NCI-H774 (cell line): ENCODE measurements around the gene RNF217.

Source experiments
- DNase-seq: peaks from one replicate; lab custom pipeline; 2025; lab: John Stamatoyannopoulos, UW

The RNF217 gene

DNA sequence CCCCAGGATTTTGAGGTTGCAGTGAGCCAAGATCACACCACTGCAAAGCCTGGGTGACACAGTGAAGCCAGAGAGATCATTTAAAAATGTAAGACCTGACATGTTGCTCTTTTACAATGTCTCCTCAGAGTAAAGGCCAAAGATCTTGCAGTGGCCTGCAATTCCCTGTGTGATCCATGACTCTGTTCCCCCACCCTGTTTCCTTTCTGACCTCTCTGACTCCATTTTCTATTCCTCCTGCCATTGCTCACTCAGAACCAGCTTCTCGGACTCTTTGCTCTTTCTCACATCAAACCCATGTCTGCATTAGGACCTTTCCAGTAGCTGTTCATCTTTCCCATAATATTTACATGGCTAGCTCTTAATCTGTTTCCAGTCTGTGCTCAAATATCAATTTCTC lies 28.8 kb downstream of the RNF217 start:
- DNase-seq: no peak

DNA sequence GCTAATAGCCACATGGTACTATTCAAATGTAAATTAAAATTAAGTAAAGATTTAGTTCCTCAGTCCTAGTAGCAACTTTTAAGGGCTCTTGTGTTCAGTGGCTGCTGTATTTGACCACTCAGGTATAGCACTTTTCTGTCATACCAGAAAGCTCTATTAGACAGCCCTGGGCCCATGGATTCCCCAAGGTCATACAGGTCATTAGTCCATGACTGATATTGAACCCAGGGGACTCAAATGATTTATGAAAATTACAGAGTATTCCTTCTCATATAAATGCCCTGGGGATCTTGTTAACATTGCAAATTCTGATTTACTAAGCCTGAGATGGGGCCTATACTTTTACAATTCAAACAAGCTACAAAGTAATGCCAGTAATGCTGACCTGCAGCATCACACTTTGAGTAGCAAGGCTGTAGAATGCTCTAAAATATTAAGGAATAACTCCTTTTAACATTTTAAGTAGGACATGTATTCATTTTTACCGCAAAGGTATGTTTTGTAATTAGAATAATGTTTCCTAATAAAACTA lies 29.6 kb downstream of the RNF217 start:
- DNase-seq: no peak

DNA sequence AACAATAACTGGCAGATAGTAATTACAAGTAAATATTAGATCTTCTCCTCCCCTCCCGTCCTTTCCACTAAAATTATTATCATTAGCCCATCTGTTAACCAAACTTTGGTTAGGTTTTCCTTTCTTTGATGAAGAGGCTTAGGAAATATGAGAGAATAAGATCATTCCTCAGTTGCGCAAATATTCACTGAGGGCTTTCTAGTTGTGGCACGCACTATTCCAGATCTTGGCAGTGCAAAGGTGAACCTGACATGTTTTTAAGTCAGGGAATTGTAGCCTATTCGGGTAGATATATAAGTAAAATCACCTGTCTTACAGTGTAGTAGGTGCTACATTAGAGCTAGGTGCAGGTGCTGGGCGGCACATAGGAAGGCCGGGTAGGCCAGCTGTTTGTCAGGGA lies 31.1 kb downstream of the RNF217 start:
- DNase-seq: no peak

DNA sequence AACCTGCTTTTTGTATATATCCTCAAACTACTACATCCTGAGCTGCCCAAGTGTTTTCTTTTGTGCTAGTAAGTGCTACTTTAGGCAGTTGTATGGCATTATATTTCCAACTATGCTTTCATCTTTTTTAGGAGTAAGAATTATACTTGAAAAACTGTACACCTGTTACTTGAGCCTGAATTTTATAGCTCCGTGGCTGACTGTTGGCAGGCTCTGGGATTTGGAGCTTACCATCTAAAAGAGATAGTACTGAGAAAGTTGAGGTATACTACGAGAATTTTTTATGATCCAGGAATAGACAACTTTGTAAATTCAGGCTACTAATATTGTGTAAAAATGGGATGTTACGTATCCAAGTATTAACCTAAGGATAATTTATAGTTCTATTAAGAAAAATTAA lies 32.4 kb downstream of the RNF217 start:
- DNase-seq: no peak

DNA sequence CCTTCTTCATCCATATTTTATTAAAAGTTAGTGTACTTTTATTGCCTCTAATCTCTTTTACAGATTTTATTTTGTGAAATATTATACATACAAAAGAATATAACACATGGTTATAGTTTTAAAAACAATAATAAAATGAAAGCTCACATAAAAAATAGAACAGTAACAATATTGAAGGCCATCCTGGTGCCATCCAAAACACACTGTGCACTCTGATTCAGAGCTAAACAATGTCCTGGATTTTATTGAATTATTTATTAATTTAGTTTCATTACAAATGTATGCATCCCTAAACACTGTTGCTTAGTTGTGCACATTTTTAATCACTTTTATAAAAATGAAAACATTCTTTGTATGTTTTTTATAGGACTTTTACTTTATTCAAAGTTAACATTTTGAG lies 32.9 kb downstream of the RNF217 start:
- DNase-seq: no peak

DNA sequence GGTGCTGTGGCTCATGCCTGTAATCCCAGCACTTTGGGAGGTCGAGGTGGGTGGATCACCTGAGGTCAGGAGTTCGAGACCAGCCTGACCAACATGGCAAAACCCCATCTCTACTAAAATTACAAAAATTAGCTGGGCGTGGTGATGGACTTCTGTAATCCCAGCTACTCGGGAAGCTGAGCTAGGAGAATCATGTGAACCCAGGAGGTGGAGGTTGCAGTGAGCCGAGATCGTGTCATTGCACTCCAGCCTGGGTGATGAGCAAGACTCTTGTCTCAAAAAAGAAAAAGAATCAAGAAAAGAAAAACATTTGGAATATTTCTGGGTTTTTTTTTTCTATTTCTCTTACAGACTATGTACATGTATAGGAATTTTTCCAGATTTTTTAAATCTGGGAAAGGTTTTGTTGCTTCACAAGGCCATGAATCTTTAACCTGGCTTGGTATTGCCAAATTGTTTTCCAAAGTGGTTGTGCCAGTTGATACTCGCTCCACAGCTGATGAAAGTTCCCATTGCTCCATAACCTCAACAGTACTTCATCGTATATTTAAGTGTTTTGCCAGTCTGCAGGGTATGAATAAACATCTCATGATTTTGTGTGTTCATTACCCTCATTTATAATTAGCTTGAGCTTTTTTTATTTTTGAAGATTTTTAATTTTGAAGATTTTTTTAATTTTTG lies 33.5 kb downstream of the RNF217 start:
- no peak for DNase-seq

DNA sequence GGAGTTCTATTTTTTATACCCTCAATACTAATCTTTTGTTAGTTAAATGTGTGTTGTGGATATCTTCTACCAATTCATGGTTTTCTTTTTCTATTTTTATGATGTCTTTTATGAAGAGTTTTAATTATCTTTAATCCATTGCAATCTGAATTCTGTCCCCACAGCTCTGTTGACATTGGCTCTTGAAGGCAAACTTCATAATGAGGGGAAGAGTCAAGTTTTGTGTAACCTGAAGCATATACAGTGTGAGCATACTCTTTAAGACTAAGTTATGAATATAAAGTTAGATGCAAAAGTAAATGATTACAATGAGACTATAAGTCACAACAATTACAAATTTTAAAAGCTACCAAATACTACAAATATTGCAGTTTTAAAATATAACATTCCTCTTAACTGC lies 34.2 kb downstream of the RNF217 start:
- no peak for DNase-seq

DNA sequence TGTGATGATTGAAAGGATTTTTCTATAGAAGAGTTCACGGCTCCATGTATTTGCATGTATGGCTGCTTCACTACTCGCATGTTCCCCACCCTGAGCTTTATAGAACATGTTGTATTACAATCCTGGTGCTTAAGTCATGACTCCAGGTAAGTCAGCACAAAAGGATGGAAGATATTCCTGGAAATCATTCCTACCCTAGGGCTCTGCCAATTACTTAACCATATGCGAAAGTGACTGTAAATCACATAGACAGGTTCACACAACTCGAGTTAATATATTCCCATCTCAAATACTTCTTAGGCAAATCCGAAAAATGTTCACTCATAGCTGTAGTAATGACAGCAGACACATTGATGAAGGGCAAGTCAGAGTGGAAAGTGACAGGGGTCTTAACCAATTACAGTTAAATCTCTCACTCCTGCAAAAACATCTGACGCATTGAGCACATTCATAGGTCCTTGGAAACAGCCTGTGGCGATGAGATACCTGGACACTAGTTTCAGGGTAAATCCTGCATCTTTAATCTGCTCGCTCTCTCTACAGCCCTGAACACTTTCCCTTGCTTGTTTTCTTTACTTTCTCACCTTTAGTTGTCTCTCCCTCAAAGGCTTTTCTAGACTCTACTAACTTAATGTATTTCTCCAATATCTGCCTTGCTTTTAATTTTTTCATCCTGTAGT lies 35.1 kb downstream of the RNF217 start:
- DNase-seq: no peak

DNA sequence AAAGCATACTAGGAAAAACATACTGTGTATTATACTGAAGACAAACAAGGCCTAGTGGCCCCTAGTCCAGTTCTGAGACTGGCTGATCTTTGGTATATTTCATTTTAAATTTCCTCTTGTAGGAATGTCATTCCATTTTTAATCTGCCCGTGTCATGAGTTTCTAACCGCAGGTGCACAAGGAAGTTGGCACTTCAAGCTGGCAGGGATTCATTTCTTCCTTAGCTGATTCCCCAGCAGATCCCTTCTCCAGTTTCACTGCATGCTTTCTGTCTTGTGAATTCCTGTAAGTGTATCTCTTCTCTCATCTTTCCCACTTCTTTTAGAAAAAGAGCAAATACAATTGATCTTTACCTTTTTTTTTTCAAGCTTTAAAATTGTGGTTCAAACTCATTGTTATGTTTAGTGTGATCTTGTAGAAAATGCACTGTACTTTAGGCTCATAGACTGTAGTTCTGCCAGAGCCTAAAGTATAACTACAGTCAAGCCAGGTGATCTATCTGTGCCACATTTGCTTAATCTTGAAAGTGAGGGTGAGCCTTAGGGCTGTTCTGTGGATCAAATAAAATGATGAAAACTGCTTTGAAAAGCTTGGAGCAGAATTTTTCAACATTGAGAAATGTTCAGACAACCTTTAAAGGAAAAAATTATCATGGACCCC lies 37.0 kb downstream of the RNF217 start:
- DNase-seq: no peak

DNA sequence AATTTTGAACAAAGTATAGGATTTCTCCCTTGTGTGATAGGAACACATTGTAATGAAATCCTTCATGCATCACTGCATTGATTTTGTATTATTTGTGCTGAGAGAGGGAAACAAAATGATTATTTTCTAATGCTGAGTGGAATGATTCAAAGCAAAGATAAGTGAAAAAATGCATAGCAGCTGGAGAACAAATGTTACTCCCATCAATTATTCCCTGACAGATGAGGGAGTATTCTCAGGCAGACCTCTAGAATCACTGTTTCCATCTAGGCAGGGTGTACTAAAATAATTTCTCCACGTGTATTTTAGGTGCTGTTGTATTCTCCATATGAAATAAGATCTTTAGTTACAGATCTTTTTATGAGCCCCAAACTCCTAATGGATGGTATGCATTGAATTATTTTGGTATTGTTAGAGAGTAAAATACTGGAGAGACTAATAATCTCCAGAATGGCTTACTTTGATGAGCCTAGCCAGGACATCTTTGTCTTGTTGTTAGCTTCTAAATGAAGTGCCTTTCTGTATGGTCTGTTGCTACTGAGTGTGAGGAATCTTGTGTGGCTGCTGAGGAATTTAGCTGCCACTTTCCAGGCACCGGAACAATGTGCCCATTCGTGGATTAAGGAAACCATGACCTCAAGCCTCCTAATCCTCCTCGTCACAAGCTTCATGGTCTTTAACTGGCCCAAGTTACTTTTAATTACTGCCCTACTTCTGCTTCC lies 39.6 kb downstream of the RNF217 start:
- no peak for DNase-seq

DNA sequence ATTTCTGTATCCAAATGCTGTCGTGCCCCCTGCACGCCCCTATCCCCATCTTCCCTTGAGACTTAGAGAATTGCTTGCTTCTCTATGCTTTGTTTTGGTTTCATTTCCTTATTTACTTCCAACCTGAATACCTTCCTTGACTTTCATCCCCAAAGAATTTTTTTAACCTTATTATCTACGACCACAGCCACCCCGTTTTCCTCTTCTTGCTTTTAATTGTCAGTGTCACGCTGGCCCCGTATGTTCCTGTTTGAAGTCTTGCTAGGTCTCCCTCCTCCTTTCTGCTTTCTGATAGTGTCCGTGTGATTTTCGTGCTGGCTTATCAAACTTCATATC lies 40.1 kb downstream of the RNF217 start:
- no peak for DNase-seq

DNA sequence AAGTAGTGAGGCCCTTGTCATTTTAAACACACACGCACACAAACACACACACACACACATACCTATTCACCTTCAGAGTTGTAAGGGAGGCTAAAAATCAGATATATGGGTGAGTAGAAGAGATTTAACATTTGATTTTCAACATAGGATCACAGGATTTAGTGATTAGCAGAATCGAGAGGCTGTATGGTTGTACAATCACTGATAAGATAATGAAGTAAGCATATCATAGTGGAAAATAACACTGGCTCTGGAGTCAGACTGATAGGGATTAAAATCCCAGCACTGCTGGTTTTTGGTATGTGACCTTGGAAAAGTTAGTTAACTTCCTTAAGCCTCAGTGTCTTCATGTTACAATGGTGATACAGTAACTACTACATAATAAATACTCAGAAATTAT lies 40.8 kb downstream of the RNF217 start:
- no peak for DNase-seq

DNA sequence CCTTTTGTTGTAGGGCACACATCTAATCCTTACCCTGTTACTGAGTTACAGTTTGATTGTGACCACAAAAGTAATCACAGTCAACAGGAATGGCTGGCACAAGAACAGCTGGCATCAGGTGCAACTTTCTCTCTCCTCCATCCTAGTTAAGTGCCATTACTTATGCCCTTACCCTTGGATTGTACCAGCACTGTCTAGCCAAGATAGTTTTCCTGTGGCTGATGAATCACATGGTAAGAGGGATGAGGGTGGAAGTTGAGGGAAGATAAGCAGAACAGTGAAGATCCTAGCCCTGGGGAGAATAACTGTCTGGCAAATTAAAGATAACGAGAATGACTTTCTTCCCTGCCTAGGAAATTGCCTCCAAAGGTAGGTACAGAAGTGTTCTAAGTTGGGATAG lies 42.0 kb downstream of the RNF217 start:
- DNase-seq: no peak

DNA sequence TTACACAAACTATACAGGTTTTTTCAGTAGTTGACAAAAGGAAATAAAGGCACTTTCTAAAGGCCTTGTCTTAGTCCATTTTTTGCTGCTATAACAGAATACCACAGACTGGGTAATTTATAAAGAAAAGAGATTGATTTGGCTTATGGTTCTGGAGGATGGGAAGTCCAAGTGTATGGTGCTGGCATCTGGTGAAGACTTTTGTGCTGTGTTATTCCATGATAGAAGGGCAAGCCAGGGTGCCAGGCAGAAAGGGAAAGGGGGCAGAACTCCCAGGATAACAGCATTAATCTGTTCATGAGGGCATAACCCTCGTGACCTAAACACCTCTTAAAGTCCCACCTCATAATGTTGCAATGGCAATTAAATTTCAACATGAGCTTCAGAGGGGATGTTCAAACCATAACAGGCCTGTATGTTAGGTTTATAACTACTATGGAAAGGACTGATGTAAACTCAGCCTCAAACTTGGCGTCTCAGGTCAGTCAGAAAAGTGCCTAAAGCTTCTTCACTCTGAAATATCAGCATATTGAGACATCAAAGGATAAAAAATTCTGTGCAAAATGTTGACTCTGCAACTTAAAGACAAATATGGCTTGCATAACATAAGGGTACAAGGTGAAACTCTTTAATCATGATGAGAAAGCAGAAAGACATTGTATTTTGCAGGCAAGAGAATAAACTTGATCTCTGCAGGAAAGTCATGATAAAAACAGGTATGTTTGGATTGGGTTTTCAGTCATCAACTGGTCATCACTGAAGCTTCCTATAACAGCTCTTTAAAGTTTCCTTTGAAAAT lies 42.8 kb downstream of the RNF217 start:
- DNase-seq: no peak

DNA sequence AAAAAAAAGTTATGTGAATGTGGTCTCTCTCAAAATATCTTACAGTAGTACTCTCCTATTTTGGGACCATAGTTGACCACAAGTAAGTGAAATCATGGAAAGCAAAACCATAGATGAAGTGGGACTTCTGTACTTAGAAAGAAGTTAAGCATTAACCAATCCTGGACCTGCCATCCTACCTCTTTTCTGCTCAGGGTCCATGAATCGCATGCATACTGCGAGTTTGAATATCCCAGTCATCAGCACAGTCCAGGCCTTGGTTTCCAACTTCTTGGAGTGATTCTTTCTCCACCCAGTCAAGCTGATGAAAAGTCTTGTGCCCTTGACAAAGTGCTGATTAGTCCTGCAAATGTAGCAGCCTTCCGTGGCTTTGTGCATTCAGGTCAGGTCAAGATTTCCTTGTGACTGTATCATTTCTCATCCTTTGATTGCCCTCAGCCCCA lies 46.0 kb downstream of the RNF217 start:
- no peak for DNase-seq

DNA sequence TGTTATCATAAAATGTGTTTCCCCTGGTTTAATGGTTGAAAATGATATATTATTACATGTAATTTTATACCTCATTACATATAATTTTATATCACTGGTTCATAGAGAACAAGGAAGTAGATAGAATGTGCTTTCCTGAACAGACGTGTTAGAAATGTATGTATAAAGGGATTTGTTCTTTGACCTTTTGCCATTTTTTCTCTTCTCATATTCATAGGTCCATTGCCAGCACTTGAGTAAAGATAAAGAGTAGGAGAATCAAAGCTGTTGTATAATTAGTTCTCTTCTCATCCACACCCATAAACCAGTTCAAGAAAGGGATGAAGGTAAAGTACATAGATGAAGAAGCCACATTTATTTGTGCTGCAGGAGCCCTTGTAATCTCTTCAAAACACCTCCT lies 46.7 kb downstream of the RNF217 start:
- no peak for DNase-seq

DNA sequence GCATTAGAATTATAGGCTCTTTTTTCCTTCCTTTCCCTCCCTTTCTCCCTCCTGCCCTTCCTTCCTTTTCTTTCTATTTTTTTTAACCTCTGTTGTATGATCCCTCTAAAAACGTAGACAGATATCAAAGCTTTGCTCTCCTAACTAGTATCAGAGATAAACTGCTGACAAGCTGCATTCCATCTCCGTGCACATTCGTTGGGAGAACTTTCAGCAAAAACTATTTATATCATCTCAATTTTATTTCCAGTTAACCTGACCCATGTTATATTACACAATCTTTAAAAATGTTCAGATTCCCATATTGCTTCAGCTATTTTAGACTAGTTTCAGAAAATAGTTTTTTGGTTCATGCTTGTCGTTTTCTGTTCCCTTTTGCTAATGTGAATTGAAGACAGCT lies 47.3 kb downstream of the RNF217 start:
- no peak for DNase-seq

DNA sequence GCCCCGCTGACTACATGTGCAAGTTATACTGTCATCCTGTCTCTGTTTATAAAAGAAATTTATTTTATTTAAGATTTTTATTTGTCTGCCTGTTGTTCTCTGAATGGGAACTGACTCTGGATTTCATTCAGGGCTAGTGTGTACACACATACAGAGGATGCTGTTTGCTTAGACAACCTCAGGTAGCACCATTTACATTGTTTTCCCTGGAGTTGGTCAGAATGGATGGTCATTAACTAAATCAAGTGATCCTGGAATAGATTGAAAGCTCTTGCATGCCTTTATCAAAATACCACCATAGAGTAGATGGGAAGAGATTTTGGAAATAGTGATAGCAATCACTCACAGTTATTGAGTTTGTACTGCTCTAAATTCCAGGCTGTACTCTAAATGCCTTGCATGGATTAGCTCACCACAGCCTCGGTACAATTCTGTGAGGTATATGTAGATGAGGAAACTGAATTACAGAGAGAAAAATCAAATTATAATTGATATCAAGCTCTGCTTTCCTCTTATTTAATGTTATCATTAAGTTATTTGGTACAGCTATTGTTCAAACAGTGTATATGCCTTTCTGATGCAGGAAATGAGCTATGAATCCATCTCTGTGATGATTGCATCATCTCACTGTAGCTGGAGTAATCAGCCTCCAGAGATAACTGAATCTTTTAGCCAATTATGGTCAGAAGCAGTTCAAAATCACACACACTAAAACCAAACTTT lies 51.9 kb downstream of the RNF217 start:
- DNase-seq: peak; percentile 56

DNA sequence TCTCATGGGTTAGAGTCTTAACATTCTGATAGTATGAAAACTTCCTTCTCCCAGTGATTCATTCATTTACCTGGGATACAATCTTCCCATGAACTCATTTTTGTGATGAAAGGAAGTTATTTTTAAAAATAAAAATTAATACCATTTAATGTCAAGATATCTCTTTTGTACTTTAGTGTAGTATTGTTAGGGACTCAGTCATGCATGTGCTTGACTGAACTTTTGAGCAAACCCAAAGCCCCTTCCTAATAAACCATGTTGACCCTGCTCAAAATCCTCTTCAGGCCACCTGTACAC lies 52.4 kb downstream of the RNF217 start:
- DNase-seq: no peak

DNA sequence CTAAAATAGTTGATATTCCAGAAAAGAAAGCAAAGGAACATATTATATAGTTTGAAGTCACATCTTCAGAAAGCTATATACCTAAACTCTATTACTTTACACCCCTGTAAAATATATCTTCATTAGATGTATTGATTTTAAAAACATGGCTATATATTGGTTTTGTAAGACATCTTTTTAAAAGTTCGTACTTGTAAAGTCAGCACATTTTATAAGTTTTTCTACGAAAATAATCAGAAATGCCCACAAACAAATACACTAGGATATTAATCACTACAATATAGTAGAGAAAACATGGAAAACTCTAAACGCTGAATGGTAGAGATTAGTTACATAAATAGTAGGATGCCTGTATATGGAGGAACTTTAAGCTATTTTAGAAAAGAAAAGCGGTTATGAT lies 52.9 kb downstream of the RNF217 start:
- no peak for DNase-seq

DNA sequence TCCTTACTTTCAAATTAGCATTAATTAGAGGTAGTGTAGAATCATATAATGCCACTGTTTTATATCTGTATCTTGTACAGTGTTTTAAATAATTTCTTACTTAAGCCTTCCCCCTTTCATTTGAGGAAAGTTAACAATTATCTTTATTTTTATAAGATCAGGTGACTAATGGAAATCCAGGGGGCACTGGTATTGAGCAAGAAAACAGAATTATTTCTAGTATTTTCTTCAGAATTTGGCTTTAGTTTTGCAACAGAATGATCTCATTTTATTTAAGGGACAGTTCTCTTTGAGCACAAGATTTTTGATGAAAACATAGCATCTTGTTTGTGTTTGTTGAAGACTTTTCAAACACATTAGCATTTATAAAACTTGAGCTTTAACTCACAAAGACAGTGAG lies 55.9 kb downstream of the RNF217 start:
- no peak for DNase-seq
